GM10248 (cell line): ENCODE results near the gene HCN4.

ENCODE experiments used
- CTCF ChIA-PET: fragments of 300-600 bp; sonication (Branson Sonifier 250); formaldehyde crosslinking; extraction: SDS; loops from one replicate; lab custom pipeline; 2021; ENCODE audit warnings: antibody characterized with exemption; lab: Yijun Ruan, JAX
- POLR2A ChIA-PET: fragments of 350-650 bp; sonication (Branson Sonifier 250); formaldehyde crosslinking; extraction: SDS; loops from one replicate; lab custom pipeline; 2020; ENCODE audit warnings: antibody characterized with exemption; lab: Yijun Ruan, JAX
- DNase-seq: peaks from one replicate; pipeline ENCODE4 v3.0.0; 2012; ENCODE audit errors: extremely low spot score
- TF ChIP-seq, protein P1 (sequence below): IDR thresholded peaks from 2 replicates; pipeline ENCODE4 v1.5.1; 2012; ENCODE audit warnings: mild to moderate bottlenecking, low read depth; ENCODE audit errors: extremely low read depth, missing control alignments, control extremely low read depth

The HCN4 gene

DNA sequence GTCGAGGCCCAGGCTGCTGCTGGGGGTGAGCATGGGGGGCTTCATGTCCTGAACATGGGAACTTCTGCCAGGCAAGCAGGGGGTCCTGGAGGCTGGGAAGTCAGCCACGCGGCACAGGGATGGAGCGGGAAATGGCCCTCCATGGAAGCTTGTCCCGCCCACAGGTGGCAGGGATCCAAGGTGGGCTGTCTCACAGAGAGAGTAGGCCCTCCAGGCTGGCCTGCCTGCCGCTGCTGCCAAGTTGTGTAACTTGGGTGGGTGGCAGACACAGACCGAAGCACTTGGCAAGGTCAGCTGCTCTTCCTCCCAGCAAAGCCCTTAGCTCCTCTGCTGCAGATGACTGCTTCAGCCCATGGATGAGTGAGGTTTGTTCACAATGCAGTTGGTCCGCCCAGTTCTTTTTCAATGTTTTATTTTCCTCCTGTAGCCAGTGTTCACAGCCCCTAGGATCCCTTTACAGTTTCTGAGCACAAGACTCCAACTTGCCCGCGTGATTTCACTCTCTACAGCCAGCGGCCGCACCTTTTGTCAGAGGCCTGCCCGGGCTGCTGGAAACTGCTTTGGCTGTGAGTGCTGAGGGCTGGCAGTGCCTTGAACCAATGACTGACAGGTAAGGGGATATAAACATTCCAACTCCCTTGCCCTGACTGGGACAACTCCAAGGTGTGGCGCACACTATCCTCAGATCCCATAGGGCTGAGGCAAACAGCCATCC, 26.7 kb downstream of the HCN4 start:
- ChIA-PET CTCF (no interaction called here), POLR2A (no interaction called here)
- TF ChIP-seq, protein P1, sequence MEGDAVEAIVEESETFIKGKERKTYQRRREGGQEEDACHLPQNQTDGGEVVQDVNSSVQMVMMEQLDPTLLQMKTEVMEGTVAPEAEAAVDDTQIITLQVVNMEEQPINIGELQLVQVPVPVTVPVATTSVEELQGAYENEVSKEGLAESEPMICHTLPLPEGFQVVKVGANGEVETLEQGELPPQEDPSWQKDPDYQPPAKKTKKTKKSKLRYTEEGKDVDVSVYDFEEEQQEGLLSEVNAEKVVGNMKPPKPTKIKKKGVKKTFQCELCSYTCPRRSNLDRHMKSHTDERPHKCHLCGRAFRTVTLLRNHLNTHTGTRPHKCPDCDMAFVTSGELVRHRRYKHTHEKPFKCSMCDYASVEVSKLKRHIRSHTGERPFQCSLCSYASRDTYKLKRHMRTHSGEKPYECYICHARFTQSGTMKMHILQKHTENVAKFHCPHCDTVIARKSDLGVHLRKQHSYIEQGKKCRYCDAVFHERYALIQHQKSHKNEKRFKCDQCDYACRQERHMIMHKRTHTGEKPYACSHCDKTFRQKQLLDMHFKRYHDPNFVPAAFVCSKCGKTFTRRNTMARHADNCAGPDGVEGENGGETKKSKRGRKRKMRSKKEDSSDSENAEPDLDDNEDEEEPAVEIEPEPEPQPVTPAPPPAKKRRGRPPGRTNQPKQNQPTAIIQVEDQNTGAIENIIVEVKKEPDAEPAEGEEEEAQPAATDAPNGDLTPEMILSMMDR, result no peak
- no peak for DNase-seq

DNA sequence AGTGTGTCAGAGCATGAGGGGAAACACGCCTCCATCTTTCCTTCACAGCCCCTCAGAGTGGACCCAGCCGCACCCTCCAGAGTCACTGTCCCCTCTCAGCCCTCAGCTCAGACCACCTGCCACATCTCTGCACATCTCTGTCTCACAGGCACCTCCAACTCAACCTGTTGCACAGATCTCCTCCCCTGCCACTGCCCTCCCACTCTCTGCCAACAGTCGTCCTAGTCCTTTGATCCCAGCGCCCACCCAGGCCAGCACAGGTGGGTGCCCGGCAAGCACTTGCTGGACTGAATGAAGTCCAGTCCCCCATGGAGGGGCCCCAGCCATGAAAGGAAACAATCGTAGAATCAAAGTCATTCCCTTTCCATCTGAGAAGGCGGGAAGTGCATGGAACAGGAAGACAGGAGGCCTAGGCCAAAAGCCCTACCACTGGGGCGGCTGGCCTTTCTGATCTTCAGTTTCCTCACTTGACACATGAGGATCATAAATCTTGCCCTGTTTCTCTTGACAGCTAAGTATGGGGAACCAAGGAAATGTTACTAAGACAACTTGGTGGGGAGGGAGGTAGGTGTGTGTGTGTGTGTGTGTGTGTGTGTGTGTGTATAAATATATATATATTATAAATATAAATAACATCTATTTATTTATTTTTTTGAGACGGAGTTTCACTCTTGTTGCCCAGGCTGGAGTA, 28.1 kb downstream of the HCN4 start:
- ChIA-PET CTCF (interaction anchor here (1.6 kb wide), 1 partner anchor 19 kb away, joined by 4 read pairs; no protein-coding TSS in a partner anchor), POLR2A (no interaction called here)
- DNase-seq, result no peak
- TF ChIP-seq, protein P1, result no peak

DNA sequence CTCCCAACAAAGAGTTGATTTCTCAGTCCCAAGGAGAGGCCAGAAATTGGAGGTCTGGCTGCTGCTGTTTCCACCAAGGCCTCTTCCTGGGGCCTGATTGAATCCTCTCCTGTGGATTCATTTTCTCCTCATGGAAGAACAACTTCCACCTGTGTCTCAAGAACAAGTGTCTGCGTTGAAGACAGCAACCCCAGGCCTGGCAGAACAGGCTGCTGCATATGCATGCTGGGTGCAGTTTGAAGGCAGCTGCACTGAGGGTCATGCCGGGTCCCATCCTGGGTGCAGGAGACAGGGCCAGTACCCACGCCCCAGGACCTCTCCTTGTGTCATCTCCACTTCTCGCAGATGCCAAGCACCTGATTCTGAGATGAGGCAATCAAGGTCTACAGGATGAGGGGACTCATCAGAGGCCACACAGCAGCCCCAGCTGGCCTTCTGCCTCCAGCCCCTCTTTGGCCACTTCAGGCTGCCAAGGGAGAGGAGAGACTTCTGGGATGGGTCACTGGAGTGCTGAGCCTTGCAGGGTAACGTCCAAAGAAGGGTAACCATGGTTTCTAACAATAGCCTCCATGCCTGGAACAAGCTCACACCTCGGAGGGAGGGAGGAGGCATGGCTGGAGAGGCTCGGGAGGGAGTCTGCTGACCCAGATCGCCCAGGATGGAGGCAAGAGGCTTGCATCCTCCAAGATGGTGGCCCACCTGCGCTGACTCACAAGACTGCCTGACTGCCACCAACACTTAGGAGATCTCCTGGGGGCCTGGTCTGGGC, 30.0 kb downstream of the HCN4 start:
- POLR2A ChIA-PET, result interaction anchor here (1.1 kb wide), 1 partner anchor 30 kb away, joined by 5 read pairs; no protein-coding TSS in a partner anchor
- CTCF ChIA-PET, result interaction anchor here (1.3 to 1.6 kb wide), 2 partner anchors 7 to 21 kb away, joined by 3 to 4 read pairs; no protein-coding TSS in a partner anchor
- TF ChIP-seq, protein P1, result no peak
- no peak for DNase-seq

DNA sequence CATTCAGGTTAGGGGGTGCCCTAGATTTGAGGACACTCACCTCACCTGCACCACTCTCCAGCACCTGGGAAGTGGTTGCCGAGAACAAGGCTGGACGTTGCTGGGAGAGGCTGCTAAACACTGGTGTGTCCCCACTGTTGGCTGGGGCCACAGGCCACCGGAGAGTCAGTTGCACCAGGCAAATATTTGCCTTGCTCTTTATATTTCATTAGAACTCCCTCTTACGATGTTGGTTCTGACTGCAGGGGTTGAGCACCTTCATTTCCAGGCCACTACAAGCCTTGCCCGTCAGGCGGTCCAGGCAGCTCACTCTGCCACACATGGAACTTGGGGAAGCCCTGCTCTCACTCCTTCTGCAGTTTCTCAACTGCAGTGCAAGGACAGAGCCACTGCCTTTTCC, 30.7 kb downstream of the HCN4 start:
- CTCF ChIA-PET, result no interaction called here
- TF ChIP-seq, protein P1, result no peak
- DNase-seq, result no peak
- POLR2A ChIA-PET, result no interaction called here

DNA sequence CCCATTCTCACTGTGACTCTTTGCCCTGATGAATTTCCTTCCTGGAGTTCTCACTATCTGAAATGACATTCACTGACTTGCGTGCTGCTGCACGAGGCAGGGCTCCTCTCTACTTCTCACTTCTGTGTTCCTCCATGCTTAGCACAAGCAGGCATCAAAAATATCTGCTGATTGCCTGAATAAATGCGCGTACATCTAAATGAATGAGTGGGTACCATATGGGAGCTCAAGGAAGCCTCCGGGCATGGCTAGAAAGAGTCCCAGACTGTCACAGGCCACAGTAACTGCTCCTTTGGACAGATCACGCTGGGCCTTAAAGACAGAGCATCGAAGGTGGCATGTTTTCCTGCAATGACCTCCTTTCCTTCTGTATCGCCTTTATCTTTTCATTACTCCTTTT, 31.6 kb downstream of the HCN4 start:
- ChIA-PET CTCF (no interaction called here), POLR2A (no interaction called here)
- DNase-seq, result no peak
- TF ChIP-seq, protein P1, result no peak

DNA sequence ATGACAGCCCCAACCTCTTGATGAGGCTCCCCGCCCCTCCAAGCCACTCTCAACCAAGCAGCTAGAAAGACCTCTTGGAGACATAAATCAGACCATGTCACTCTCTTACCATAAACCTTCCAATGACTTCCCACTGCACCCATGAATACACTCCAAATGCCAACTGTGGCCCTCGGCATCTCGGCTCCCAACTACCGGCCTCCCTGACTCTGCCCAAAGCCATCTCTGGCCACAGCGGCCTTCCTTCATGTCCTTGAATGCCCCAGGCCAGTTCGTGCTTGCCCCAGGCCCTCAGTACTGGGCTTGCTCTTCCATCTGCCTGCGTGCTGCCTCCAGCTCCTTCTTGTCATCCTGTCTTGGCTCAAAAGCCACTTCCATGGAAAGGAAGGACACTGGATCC, 32.0 kb downstream of the HCN4 start:
- TF ChIP-seq, protein P1, result no peak
- ChIA-PET CTCF (no interaction called here), POLR2A (no interaction called here)
- no peak for DNase-seq
